C4-2B (cell line): ENCODE measurements around the gene TBC1D10A.

Experiments used
- H3K27ac ChIP-seq: fragments of 450-650 bp; 2 replicates; pipeline ENCODE4 v1.5.1; 2017
- ZFX ChIP-seq: fragments of 450-650 bp; IDR thresholded peaks from 2 replicates; pipeline ENCODE4 v1.6.1; 2017
- TF ChIP-seq, protein P1 (sequence below): fragments of 450-650 bp; conservative IDR thresholded peaks from 2 replicates; pipeline ENCODE4 v1.5.1; 2017; ENCODE audit warnings: mild to moderate bottlenecking

TBC1D10A gene

DNA sequence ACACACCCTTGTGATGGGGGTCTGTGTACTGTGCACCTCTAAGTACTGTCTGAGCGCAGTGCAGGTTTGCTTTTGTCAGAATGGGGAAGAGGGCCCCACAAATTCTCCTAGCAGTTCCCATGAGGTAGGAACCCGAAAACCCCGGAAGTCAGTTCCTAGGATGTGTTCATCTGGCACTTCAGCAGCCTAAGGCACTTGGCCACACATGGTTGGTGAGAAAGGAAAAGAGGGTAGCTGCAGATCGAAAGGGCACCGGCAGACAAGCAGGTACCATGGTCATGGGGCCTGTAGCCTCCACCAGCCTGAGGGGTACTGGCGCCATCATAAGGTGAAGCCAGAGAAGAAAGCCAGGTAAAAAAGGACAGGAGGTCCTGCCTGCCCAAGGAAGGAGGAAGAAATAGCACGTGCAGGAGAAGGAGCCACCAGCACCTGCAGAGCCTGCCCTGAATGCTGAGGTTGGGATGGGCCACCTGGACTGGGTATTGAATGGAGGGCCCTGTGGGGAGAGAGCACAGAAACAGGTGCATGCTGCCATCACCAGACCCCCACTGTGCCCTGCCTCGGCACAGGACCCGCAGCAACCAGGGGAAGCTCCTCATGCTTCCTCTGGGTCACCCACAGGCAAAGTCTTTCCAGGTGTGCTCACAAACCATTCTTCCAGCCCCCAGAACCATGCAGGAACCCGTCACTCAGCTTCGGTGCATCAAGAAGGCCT, 29.3 kb downstream of the TBC1D10A start:
- peak overlapping the region; percentile 85 for H3K27ac ChIP-seq
- TF ChIP-seq ZFX, result no peak

DNA sequence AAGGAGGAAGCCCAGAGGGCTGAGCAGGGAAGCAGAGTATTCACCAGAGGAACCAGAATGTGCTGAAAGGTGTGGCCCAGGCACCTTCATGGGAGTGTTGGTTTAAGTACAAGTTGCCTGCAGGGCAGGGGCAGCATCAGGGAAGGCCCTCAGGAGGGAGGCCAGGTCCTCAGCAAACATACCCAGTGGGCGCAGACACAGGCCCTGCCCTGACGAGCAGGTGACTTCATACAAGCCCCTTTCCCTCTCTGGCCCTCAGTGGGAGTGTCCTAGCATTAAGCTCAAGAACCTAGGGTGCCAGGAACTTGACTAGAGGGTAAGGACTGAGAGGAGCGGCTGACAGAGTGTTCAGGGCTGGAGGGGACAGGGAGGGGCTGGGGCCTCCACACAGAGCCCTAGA, 29.9 kb downstream of the TBC1D10A start:
- H3K27ac ChIP-seq, result peak overlapping the region; percentile 85
- TF ChIP-seq, protein P1, sequence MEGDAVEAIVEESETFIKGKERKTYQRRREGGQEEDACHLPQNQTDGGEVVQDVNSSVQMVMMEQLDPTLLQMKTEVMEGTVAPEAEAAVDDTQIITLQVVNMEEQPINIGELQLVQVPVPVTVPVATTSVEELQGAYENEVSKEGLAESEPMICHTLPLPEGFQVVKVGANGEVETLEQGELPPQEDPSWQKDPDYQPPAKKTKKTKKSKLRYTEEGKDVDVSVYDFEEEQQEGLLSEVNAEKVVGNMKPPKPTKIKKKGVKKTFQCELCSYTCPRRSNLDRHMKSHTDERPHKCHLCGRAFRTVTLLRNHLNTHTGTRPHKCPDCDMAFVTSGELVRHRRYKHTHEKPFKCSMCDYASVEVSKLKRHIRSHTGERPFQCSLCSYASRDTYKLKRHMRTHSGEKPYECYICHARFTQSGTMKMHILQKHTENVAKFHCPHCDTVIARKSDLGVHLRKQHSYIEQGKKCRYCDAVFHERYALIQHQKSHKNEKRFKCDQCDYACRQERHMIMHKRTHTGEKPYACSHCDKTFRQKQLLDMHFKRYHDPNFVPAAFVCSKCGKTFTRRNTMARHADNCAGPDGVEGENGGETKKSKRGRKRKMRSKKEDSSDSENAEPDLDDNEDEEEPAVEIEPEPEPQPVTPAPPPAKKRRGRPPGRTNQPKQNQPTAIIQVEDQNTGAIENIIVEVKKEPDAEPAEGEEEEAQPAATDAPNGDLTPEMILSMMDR, result no peak
- TF ChIP-seq ZFX, result no peak

DNA sequence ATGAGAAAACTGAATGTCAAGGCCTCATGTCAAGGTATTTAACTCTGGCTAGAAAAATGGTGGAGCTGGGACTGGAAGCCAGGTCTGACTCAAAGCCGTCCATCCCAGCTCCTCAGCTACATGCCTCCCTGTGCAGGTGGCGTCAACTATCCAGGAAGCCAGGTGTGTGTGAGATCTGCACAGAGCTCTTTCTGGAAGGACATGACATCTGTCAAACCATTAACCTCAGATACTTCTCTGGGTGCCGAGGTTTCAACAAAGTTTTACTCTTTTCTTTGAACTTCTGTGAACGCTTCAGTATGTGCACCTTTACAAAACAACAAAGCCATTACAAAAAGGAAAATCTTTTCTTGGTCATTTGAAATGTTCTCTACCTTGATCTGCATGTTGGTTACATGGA, 30.4 kb downstream of the TBC1D10A start:
- H3K27ac ChIP-seq, result no peak overlapping the region
- no peak for TF ChIP-seq ZFX
- TF ChIP-seq, protein P1, result no peak

DNA sequence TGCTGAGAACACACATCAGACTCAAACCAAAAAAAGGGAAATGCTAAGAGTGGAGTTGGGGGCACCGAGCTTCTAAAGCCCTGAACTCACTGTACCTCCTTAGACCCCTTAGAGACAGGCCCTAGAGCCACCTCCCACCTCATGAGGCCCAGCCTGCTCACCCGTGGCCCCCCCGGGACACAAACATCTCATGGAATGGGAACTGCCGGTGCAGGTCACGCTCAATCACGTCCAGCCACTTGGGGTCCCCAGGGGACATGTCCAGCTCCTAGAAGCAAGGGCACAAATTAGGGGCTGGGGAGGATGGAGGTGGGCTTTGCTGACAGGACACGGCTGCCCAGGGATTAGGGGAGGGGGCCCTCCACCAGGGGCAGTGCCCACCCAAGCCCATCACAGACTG, 31.2 kb downstream of the TBC1D10A start:
- no peak for TF ChIP-seq ZFX
- TF ChIP-seq, protein P1, result no peak
- no peak overlapping the region for H3K27ac ChIP-seq

DNA sequence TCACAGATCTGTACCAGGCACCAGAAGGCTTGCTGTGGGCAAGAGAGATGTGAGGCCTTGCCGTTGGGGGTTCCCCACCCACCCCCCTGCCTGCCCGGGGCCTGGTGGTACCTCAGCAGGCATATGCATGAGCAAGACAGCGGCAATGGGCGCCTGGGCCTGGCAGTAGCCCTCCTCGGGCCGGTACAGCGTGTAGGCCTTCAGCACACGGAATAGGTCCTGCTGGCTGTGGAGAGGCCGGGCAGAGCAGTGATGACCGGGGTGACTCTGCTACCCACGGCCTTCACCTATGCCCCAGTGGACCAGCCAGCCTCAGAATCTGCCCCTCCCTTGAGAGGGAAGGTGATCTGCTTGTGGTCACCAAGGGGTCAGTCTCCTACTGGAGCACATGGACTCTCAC, 31.9 kb downstream of the TBC1D10A start:
- H3K27ac ChIP-seq, result no peak overlapping the region
- TF ChIP-seq, protein P1, result no peak
- TF ChIP-seq ZFX, result no peak

DNA sequence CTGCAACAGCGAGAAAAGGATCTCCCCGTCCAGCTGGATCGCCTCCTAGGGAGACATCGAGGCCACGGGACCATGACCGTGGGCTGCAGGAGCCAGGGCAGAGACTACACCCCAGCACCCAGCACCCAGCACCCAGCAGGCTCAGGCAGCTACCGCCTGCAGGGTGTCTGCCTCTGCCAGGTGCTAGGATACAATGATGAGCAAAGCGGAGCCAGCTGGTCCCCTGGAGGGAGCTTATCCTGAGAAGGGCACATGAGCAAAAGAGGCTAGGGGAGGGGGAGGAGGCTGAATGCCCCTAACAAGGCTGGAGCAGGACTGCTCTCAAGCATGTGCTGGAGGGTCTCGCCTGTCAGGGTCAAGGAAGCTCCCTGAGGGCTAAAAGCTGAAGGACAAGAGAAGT, 32.7 kb downstream of the TBC1D10A start:
- no peak overlapping the region for H3K27ac ChIP-seq
- no peak for TF ChIP-seq ZFX

DNA sequence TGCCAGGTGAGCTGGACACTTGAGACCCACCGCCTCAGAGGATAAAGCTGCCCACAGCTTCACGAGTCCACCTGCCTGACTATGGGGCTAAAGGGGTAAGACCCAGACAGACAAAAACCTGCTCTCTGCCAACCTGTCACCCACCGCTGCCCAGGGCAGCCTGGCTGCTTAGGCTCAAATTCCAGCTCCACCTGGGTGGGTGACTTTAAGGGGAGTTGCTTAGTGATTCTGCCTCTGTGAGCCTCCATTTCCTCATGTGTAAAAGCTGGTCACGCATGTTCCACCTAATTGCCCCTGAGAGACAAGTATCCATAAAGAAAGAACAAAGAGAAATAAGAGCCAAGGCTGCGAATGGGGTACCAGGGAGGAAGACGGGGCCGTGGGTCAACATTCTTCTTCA, 33.7 kb downstream of the TBC1D10A start:
- no peak overlapping the region for H3K27ac ChIP-seq
- TF ChIP-seq ZFX, result no peak
- TF ChIP-seq, protein P1, result no peak

DNA sequence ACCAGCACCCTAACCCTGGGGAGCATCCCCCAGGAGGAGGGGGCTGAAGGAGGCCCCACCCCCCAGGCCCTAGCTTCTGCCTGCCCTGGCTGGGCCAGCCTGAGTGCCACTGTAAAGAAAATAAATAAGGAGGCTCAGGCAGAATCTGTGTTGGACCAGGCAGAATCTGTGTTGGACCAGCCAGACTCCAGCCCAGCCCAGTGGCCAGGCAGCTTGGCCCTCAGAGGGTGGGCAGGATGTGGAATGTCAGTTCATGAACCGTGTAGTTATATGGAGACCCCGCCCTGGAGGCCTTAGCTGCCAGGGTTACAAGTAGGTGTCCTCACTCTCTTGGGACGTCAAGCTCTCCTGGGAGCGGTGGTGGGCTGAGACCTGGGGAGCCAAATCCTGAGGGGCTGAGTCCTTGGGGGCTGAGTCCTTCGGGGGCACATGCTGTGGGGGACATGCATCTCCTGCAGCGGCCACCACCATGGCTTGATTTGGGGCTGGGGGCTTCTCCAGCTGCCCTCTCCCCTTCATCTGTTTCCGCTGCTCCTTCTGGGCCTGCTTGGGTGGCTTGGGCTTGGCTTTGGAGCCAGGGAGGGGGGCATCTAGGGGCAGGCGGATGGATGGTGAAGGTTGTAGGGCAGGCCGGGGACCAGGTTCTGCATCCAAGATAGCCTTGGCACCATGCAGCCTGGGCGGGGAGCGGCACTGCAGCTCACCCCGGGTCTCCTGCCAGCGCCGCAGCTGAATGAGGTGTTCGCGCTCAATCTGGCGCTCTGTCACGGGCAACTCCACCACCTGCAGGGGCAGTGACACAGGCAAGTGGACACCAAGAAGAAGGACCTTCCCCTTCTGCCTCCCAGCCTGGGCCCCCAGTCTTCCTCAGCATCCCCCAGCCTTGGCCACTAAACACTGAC, 34.4 kb downstream of the TBC1D10A start:
- TF ChIP-seq, protein P1, result no peak
- H3K27ac ChIP-seq, result peak overlapping the region; percentile 77
